ENCODE measurements around the gene TRAPPC6A. TPM values are rescaled to one million over a fixed set of nuclear protein-coding genes. Genes with fewer than 3 reads are reported as not detected.

Gene TRAPPC6A
- total and polyA plus RNA-seq, 9 of the 15 experiments (the other 6 are each of a cell fraction or from before 2014, with no cell fraction given) = 0.82 to 23.6 (median 11.6) TPM

DNA sequence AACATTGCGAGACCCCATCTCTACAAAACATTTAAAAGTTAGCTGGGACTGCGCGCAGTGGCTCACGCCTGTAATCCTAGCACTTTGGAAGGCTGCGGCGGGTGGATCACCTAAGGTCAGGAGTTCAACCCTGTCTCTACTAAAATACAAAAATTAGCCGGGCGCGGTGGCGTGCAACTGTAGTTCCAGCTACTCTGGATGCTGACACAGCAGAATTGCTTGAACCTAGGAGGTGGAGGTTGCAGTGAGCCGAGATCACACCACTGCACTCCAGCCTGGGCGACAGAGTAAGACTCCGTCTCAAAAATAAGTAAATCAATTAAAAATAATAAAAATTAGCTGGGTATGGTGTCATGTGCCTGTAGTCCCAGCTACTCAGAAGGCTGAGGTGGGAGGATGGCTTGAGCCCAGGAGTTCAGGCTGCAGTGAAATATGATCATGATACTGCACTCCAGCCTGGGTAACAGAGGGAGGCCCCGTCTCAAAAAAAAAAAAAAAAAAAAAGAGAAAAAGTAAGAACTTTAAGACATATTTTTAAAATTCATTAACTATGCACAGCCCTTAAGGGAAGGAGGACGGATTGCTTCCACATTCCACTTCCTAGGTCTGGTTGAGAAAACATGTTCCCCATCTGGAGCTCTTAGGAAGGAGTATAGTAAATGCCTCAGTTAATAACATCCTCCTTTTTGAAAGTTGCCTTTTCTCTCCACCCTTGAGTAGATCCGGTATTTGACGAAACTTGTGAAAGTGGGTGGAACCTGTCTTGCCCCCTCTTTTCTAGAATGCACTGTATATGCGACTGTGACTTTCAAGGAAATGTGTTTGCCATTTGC is 41.1 kb upstream of the TRAPPC6A start:
- ChIA-PET CTCF (ENCODE audit: low intra/inter-chr PET ratio) (no interaction called here), POLR2A (interaction anchor here (0.7 kb wide), 1 partner anchor 19 kb away, joined by 3 read pairs; no protein-coding TSS in a partner anchor)
- Histone ChIP-seq H2AFZ (ENCODE audit: low read depth, low read length) (peak overlapping the region; percentile 55), H3K4me1 (replicated peaks in 1 of 2; ENCODE audit: control insufficient read depth in 2 of 2, insufficient read depth in 2 of 2, low read length in 2 of 2) (peaks cover 11 to 19% of the 10 kb centered on the region in 2 experiments; a peak in 4 of 5 replicates), H3K9me1 (ENCODE audit: control insufficient read depth, insufficient read depth, low read length) (no peaks in the 10 kb centered on the region), H3K9me3 (replicated peaks; ENCODE audit: control insufficient read depth, insufficient read depth, low read depth, low read length) (no peaks in the 10 kb centered on the region), H3K4me3 (no peak overlapping the region), H3K27me3 (ENCODE audit: control insufficient read depth in 2 of 2, insufficient read depth in 2 of 2, low read length in 2 of 2) (no peaks in the 10 kb centered on the region), H4K20me1 (replicated peaks; ENCODE audit: control insufficient read depth, insufficient read depth, low read length) (no peaks in the 10 kb centered on the region), H3K27ac (ENCODE audit: extremely low read depth, low read depth, low read length) (peak overlapping the region; percentile 38; the same call in 1 of the 3 replicates), H3K9ac (ENCODE audit: insufficient read depth in 1 of 2, low read depth in 2 of 2, low read length in 2 of 2) (peak overlapping the region in 1 of 2 experiments; percentile 29; a peak in 1 of 4 replicates), H3K36me3 (ENCODE audit: control insufficient read depth, insufficient read depth, low read length) (no peaks in the 10 kb centered on the region; the same call in 2 of the 3 replicates), H3K4me2 (ENCODE audit: insufficient read depth, low read length) (no peak overlapping the region; the same call in 1 of the 2 replicates), H3K79me2 (ENCODE audit: control insufficient read depth, insufficient read depth, low read length) (no peaks in the 10 kb centered on the region)
- TF ChIP-seq DPF2 (IDR thresholded peaks at IDR 0.05) (peak; percentile 68), MAFG (tag; conservative IDR thresholded peaks at IDR 0.05) (peak; percentile 97), ZBTB7A (IDR thresholded peaks at IDR 0.05; ENCODE audit: borderline replicate concordance, control insufficient read depth, low read depth, low read length) (peak; percentile 17; the same call in 1 of the 2 replicates), SMARCA4 (IDR thresholded peaks at IDR 0.05) (peak; percentile 55; the same call in 1 of the 2 replicates), CREM (IDR thresholded peaks at IDR 0.05; ENCODE audit: low read depth) (no peak), C11orf30 (IDR thresholded peaks at IDR 0.05; ENCODE audit: low read depth) (peak; percentile 100), MAFK (IDR thresholded peaks at IDR 0.05; ENCODE audit: low read length) (peak; percentile 96), NFE2 (IDR thresholded peaks at IDR 0.05; ENCODE audit: low read depth) (peak; percentile 75), ZNF584 (CRISPR knock-in tag; IDR thresholded peaks at IDR 0.05; ENCODE audit: low read depth) (no peak), PTBP1 (IDR thresholded peaks at IDR 0.05; ENCODE audit: low read depth, low read length) (no peak), ZNF316 (IDR thresholded peaks at IDR 0.05) (peak; percentile 100), IFI16 (CRISPR knock-in tag; IDR thresholded peaks at IDR 0.05) (no peak), ZNF175 (CRISPR knock-in tag; IDR thresholded peaks at IDR 0.05; ENCODE audit: low read depth) (no peak), MAFF (IDR thresholded peaks at IDR 0.05; ENCODE audit: low read length) (peak; percentile 98), ZNF408 (CRISPR knock-in tag; IDR thresholded peaks at IDR 0.05; ENCODE audit: low read depth) (no peak), SMARCE1 (IDR thresholded peaks at IDR 0.05) (0 out of 2 replicates have a peak, but pooled peaks have one; percentile 23), ZNF445 (CRISPR knock-in tag; IDR thresholded peaks at IDR 0.05; ENCODE audit: low read depth) (no peak), MCM3 (IDR thresholded peaks at IDR 0.05) (no peak), ZNF253 (CRISPR knock-in tag; conservative IDR thresholded peaks at IDR 0.05) (no peak), ZNF311 (CRISPR knock-in tag; IDR thresholded peaks at IDR 0.05) (no peak), ARID1B (IDR thresholded peaks at IDR 0.05) (peak; percentile 31; the same call in 1 of the 2 replicates)
- TF ChIP-seq, protein P1, sequence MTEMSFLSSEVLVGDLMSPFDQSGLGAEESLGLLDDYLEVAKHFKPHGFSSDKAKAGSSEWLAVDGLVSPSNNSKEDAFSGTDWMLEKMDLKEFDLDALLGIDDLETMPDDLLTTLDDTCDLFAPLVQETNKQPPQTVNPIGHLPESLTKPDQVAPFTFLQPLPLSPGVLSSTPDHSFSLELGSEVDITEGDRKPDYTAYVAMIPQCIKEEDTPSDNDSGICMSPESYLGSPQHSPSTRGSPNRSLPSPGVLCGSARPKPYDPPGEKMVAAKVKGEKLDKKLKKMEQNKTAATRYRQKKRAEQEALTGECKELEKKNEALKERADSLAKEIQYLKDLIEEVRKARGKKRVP (CRISPR knock-in tag; IDR thresholded peaks at IDR 0.05) = no peak
- TF ChIP-seq, protein P2, sequence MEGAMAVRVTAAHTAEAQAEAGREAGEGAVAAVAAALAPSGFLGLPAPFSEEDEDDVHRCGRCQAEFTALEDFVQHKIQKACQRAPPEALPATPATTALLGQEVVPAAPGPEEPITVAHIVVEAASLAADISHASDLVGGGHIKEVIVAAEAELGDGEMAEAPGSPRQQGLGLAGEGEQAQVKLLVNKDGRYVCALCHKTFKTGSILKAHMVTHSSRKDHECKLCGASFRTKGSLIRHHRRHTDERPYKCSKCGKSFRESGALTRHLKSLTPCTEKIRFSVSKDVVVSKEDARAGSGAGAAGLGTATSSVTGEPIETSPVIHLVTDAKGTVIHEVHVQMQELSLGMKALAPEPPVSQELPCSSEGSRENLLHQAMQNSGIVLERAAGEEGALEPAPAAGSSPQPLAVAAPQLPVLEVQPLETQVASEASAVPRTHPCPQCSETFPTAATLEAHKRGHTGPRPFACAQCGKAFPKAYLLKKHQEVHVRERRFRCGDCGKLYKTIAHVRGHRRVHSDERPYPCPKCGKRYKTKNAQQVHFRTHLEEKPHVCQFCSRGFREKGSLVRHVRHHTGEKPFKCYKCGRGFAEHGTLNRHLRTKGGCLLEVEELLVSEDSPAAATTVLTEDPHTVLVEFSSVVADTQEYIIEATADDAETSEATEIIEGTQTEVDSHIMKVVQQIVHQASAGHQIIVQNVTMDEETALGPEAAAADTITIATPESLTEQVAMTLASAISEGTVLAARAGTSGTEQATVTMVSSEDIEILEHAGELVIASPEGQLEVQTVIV (CRISPR knock-in tag; IDR thresholded peaks at IDR 0.05; ENCODE audit: borderline replicate concordance) = no peak
- peak in 2 of 4 experiments; percentile 2 to 71 for DNase-seq (ENCODE audit: extremely low read depth in 1 of 4, low spot score in 3 of 4)
- in situ Hi-C loops (cut with MboI) = no loop called here
- intact Hi-C loops (cut with micrococcal nuclease) = no loop called here
- BruUV-seq (replicated peaks) = no TSS peak
- peak; percentile 75 for FAIRE-seq
- ATAC-seq = peak; percentile 77
- 28% methylated on average over 17 of the region's 18 CpGs for WGBS (ENCODE audit: insufficient coverage, low coverage, missing lambda C conversion rate)

Data from K562 (cell line).